Astrocyte of the cerebellum (primary cell): ENCODE data around the gene TLCD4.
"Not testable (repeated sequence)": the region's sequence is repeated elsewhere in the genome, so short reads cannot be mapped to it uniquely, and the experiment has no call there.

Source experiments
- DNase-seq: peaks from one replicate; pipeline ENCODE4 v3.0.0-alpha.2; 2011; ENCODE audit warnings: low read depth
- H3K4me3 ChIP-seq: 2 replicates; pipeline ENCODE4 v1.5.1; 2011; ENCODE audit warnings: mild to moderate bottlenecking, low read depth, low read length, moderate library complexity
- CTCF ChIP-seq: IDR thresholded peaks from 2 replicates; pipeline ENCODE4 v1.5.1; 2012; ENCODE audit warnings: low read length, low read depth, moderate library complexity, mild to moderate bottlenecking; ENCODE audit errors: missing control alignments
- in situ Hi-C: cut with HindIII; loops from 2 replicates; pipeline ENCODE4 v1.10.0; 2017; ENCODE audit warnings: low sequenced_read_pairs

TLCD4 gene

GRCh38 chr1:95085376-95085775, 31.8 kb upstream of the TLCD4 start:
- DNase-seq = no peak
- H3K4me3 ChIP-seq = no peak overlapping the region
- no peak for TF ChIP-seq CTCF
- in situ Hi-C loops = no loop called here

GRCh38 chr1:95086949-95087533, 30.1 kb upstream of the TLCD4 start:
- TF ChIP-seq CTCF = no peak
- H3K4me3 ChIP-seq = no peak overlapping the region
- in situ Hi-C loops = no loop called here
- peak; percentile 57 for DNase-seq

DNA sequence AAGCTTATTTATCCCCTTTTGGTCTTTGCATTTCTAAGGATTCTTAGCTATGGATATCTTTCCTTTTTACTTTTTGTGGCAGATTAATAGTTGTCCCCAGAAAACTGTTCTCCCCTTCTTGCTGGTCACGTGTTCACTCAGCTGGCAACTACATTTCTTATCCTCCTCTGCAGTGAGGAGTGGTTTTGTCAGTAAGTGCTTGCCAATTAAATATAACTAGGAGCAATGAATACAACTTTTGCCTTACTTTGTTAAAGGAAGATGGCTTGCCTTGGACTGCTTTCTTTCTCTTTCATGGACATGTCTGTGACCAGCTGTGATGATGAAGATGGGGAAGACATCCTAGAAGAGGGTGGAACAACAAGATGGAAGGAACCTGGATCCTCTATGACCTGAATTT, 28.9 kb upstream of the TLCD4 start:
- no peak overlapping the region for H3K4me3 ChIP-seq
- in situ Hi-C loops = no loop called here
- DNase-seq = no peak
- no peak for TF ChIP-seq CTCF

DNA sequence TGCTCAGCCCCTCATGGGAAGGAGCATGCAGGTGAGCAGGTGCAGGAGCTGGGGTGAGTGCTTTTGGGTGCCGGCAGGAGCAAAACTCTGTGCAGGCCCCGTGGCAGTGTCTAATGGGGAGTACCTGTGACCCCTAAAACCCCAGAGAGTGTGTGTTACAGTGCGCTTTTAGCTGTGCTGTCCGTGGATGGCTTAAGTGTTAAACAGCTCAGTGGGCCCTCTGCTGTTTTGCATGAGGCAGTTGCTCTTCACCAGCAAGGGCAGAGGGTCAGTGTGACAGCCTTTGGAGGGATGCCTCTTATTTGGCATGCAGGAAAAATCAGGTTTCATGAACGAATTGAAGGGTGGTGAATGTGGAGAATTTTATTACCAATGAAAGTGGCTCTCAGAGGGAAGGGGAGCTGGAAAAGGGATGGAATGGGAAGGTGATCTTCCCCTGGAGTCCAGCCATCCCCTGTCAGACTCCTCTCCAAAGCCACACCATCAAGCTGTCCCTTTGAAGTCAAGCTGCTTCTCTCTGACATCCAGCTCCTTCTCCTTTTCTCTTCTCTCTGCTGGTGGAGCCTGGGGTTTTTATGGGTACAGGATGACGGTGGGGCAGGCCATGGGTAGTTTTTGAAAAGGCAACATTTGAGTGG, 27.4 kb upstream of the TLCD4 start:
- DNase-seq = no peak
- in situ Hi-C loops = no loop called here
- TF ChIP-seq CTCF = no peak
- no peak overlapping the region for H3K4me3 ChIP-seq

DNA sequence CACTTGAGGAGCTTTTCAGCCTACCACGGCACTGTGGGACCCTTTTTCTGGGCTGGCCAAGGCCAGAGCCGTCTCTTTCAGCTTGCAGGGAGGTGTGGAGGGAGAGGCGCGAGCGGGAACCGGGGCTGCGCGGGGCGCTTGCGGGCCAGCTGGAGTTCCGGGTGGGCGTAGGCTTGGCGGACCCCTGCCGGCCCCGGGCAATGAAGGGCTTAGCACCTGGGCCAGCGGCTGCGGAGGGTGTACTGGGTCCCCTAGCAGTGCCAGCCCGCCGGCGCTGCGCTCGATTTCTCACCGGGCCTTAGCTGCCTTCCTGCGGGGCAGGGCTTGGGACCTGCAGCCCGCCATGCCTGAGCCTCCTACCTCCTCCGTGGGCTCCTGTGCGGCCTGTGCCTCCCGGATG, 25.9 kb upstream of the TLCD4 start:
- H3K4me3 ChIP-seq, DNase-seq, in situ Hi-C loops: not testable (repeated sequence)

DNA sequence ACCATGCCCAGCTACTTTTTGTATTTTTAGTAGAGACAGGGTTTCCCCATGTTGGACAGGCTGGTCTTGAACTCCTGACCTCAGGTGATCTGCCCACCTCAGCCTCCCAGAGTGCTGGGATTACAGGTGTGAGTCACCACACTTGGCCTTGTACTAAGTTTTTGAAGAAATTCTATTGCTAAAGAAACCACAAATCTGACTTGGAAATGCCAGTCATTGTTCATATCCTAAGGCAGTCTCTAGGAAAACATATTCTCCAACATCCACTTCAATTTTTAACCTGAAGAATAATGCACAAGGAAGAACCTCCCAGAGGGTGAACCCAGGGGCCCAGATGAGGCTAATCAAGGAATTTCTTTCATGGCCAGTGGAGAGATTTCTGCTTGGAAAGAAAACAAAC, 24.3 kb upstream of the TLCD4 start:
- H3K4me3 ChIP-seq, DNase-seq, in situ Hi-C loops: not testable (repeated sequence)

DNA sequence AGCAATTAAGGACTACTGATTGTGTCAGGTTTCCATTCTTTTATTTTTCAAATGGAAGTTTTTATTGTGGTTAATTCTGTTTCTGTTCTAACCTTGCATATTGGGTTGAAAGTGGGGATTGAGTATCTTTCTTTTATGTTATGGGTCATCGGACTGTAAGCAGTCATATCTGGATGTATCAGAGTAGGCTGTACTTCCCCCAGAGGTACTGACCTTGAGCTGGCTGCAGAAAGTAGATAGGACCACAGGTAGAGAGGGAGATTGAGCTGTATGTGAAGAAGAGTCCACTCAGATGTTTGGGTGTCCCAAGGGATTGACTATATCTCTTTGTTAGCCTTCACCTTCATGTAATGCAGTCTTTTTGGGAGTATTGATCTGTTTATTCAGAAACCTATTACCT, 23.9 kb upstream of the TLCD4 start:
- TF ChIP-seq CTCF = no peak
- DNase-seq = no peak
- H3K4me3 ChIP-seq = no peak overlapping the region
- in situ Hi-C loops = no loop called here

DNA sequence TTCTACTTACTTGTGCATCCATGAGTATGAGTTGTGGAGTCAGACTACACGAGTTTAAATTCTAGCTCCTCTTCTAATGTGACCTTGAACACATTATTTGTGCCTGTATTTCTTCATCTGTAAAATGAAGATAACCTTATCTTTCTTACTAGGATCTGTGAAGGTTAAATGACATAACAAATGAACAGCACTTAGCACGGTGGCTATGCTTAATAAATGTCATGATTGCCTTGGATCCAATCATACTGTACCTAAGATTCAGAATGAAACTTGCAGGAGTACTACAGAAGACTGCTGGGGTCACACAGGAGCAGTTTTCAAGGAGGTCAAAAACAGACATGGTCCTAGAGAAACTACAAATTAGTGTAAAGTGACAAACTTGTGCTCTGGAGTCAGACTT, 22.2 kb upstream of the TLCD4 start:
- H3K4me3 ChIP-seq = no peak overlapping the region
- DNase-seq = no peak
- no peak for TF ChIP-seq CTCF
- in situ Hi-C loops = no loop called here
